Tibial nerve (tissue), 4 donors: ENCODE data around the gene ZNF467. TPM values are rescaled to one million over a fixed set of nuclear protein-coding genes. Genes with fewer than 3 reads are reported as not detected.

Experiments
- DNase-seq, 2 donors: peaks; one replicate each; pipeline ENCODE4 v3.0.0-alpha.2; 2019; ENCODE audit warnings: low spot score in 2 of 2
- H3K27ac ChIP-seq, 4 donors: fragments of 200-600 bp; sonication (generic) in 3 of 4; one replicate each; pipeline ENCODE4 v1.5.1; 2017 to 2019; ENCODE audit warnings: mild to moderate bottlenecking in 1 of 4
- H3K27me3 ChIP-seq, 2 donors: fragments of 200-600 bp; sonication (generic) in 1 of 2; one replicate each; pipeline versions ENCODE4 v1.5.1 to v1.6.0; 2017 to 2019
- H3K36me3 ChIP-seq, 3 donors: fragments of 200-600 bp; sonication (generic); one replicate each; pipeline ENCODE4 v1.5.1; 2018 to 2019
- H3K4me1 ChIP-seq, 4 donors: fragments of 200-600 bp; sonication (generic) in 3 of 4; one replicate each; pipeline ENCODE4 v1.5.1; 2017 to 2019
- H3K4me3 ChIP-seq, 4 donors: fragments of 200-600 bp; sonication (generic) in 3 of 4; one replicate each; pipeline ENCODE4 v1.5.1; 2017 to 2019; ENCODE audit warnings: mild to moderate bottlenecking in 1 of 4, moderate library complexity in 1 of 4
- H3K9me3 ChIP-seq, 4 donors: fragments of 200-600 bp; sonication (generic) in 3 of 4; one replicate each; pipeline ENCODE4 v1.5.1; 2017 to 2019
- EP300 ChIP-seq, 2 donors: sonication (generic); formaldehyde crosslinking; IDR thresholded peaks; one replicate each; pipeline ENCODE4 v1.6.1; 2017; ENCODE audit warnings: antibody characterized with exemption in 2 of 2, mild to moderate bottlenecking in 1 of 2
- POLR2A ChIP-seq, 2 donors: fragments of 450-650 bp; IDR thresholded peaks; one replicate each; pipeline ENCODE4 v1.6.1; 2017; ENCODE audit warnings: antibody characterized with exemption in 2 of 2, mild to moderate bottlenecking in 2 of 2, moderate library complexity in 2 of 2
- WGBS, 2 donors: methylation state at CpG; one replicate each; pipeline ENCODE4 v1.1.5; 2018; 5-methylcytosine and 5-hydroxymethylcytosine counted together
- total RNA-seq, 4 donors: library from RNA; depleted of rRNA; stranded (reverse); fragments of >200 nt; gene quantifications; one replicate each; pipeline ENCODE4 v1.1.0, GENCODE V29; 2016
- TF ChIP-seq, protein P1 (sequence below), 5 experiments: fragments of 200-600 bp in 3 of 5; fragments of 450-650 bp in 2 of 5; sonication (generic) in 3 of 5; IDR thresholded peaks; one replicate each; pipeline ENCODE4 v1.5.1; 2016 to 2019; ENCODE audit warnings: antibody characterized with exemption in 5 of 5, mild to moderate bottlenecking in 3 of 5, moderate library complexity in 2 of 5

Gene ZNF467
- total RNA-seq, 4 donors from 2014 or later, result 3.3 to 15.9 (median 5.5) TPM

DNA sequence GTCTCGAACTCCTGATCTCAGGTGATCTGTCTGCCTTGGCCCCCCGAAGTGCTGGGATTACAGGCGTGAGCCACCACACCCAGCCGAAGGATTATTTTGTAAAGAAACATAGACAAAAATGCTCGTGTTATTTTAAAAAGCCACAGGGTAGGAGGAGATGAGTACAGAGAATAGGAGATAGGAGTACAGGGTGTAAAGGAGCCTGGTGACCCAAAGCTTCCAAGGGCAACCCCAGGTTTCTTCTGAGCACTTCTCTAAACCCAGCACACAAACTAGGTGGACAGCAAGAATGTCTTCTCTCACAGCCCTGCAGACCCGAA is 54.7 kb downstream of the ZNF467 start:
- DNase-seq, result no peak
- Histone ChIP-seq H3K4me1 (peaks cover 0 to 59% (median 24%) of the 10 kb centered on the region in 4 donors), H3K4me3 (no peak overlapping the region), H3K9me3 (no peaks in the 10 kb centered on the region), H3K27me3 (no peaks in the 10 kb centered on the region), H3K27ac (peak overlapping the region in 2 of 4 donors; percentile 88), H3K36me3 (peaks cover 0 to 44% (median 0%) of the 10 kb centered on the region in 3 donors)
- TF ChIP-seq, protein P1, sequence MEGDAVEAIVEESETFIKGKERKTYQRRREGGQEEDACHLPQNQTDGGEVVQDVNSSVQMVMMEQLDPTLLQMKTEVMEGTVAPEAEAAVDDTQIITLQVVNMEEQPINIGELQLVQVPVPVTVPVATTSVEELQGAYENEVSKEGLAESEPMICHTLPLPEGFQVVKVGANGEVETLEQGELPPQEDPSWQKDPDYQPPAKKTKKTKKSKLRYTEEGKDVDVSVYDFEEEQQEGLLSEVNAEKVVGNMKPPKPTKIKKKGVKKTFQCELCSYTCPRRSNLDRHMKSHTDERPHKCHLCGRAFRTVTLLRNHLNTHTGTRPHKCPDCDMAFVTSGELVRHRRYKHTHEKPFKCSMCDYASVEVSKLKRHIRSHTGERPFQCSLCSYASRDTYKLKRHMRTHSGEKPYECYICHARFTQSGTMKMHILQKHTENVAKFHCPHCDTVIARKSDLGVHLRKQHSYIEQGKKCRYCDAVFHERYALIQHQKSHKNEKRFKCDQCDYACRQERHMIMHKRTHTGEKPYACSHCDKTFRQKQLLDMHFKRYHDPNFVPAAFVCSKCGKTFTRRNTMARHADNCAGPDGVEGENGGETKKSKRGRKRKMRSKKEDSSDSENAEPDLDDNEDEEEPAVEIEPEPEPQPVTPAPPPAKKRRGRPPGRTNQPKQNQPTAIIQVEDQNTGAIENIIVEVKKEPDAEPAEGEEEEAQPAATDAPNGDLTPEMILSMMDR (IDR thresholded peaks at IDR 0.05), result no peak
- TF ChIP-seq EP300 (IDR thresholded peaks at IDR 0.05), result no peak
- TF ChIP-seq POLR2A (IDR thresholded peaks at IDR 0.05), result no peak
- WGBS, 2 donors, result 91 to 93% methylated on average over 6 of the region's 6 CpGs

DNA sequence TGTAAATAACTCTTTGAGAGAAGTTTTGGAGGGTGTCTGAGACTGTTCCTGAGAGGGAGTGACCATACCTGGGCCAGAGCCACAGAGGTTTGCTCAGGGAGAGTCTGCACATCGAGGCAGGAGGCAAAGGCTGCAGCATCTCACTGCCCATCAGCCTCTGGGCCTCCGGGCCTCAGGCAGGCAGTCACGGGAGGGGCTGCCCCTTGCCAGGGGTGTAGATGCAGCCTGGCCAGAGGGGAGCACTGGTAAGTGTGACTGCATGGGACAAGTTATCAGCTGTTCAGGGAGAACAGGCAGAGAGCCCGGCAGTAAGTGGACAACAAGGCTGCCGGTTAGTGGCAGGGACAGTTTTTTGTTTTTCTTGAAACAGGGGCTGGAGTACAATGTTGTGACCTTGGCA is 55.9 kb downstream of the ZNF467 start:
- DNase-seq, result no peak
- Histone ChIP-seq H3K4me1 (peaks cover 0 to 61% (median 25%) of the 10 kb centered on the region in 4 donors), H3K4me3 (no peak overlapping the region), H3K9me3 (no peaks in the 10 kb centered on the region), H3K36me3 (peaks cover 0 to 32% (median 0%) of the 10 kb centered on the region in 3 donors), H3K27me3 (no peaks in the 10 kb centered on the region), H3K27ac (peak overlapping the region in 1 of 4 donors; percentile 17)
- TF ChIP-seq, protein P1 (IDR thresholded peaks at IDR 0.05), result no peak
- TF ChIP-seq EP300 (IDR thresholded peaks at IDR 0.05), result no peak
- TF ChIP-seq POLR2A (IDR thresholded peaks at IDR 0.05), result no peak
- 86% methylated on average over 4 to 5 of the region's 5 CpGs for WGBS, 2 donors

DNA sequence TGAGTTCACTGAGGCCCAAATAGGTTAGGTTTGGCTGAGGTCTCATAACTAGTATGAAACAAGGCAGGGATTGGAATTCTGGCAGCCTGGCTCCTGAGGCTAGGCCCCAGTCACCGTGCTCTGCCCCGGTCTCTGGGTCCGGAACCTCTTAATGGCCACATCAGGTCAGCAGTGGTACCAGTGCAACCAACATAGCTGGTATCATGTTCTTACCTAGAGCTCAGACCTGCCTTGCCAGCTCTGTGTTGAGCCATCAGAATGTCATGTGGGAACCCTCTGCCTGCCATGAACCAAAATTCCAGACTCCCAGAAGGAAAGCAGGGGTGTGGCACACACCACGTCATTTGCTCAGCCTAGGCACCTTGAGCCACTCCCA is 56.5 kb downstream of the ZNF467 start:
- H3K9me3 ChIP-seq, result peaks cover 0 to 2% (median 0%) of the 10 kb centered on the region in 4 donors
- DNase-seq, result no peak
- no peak overlapping the region for H3K4me3 ChIP-seq
- no peaks in the 10 kb centered on the region for H3K27me3 ChIP-seq
- TF ChIP-seq POLR2A (IDR thresholded peaks at IDR 0.05), result no peak
- no peak for TF ChIP-seq EP300 (IDR thresholded peaks at IDR 0.05)
- TF ChIP-seq, protein P1 (IDR thresholded peaks at IDR 0.05), result no peak
- 93 to 98% methylated on average over 4 of the region's 4 CpGs for WGBS, 2 donors
- H3K27ac ChIP-seq, result peak overlapping the region in 1 of 4 donors; percentile 91
- H3K4me1 ChIP-seq, result peaks cover 0 to 61% (median 25%) of the 10 kb centered on the region in 4 donors
- H3K36me3 ChIP-seq, result peaks cover 0 to 26% (median 0%) of the 10 kb centered on the region in 3 donors

DNA sequence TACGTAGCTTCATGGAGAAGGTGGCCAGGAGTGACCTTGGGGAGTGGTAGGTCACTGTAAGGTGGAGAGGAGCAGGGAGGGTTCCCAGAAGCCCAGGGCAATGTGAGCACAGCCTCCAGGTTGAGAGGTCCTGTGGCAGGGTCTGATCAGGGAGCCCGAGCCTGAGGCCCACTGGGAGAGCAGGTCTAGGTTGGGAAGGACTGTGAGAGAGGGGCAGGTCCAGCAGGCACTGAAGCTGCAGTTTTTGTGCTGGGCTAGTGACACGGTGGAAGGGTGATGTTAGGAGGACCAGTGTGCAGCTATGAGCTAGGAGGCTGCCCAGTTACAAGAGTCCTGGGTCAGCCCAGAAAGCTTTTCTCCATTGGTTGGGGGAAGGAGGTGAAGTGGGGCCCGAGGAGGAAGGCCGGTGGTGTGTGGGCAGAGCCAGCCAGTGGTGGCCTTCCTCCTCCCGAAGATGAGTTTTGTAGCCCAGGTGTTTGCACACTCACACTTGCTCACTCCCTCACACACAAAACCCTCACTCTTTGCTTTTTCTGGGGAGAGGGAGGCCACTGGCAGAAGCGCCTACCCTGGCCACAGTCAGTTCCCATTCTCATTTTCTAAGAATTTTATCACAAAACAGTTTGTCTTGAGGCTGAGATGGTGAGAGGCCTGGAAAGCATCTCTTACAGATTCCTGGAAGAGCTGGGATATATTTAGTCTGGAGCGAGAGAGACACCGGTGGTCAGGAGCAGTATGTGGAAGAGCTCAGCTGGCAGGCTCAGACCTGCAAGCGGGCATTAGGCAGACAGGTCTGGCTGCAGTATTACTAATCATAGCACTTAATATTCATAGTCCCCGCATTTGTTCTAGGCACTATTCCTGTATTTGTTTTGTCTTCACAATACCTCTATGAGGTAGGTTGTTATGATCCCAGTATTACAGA is 57.1 kb downstream of the ZNF467 start:
- no peak overlapping the region for H3K4me3 ChIP-seq
- 61 to 65% methylated on average over 11 of the region's 11 CpGs for WGBS, 2 donors
- TF ChIP-seq POLR2A (IDR thresholded peaks at IDR 0.05), result no peak
- TF ChIP-seq, protein P1 (IDR thresholded peaks at IDR 0.05), result no peak
- no peak for TF ChIP-seq EP300 (IDR thresholded peaks at IDR 0.05)

DNA sequence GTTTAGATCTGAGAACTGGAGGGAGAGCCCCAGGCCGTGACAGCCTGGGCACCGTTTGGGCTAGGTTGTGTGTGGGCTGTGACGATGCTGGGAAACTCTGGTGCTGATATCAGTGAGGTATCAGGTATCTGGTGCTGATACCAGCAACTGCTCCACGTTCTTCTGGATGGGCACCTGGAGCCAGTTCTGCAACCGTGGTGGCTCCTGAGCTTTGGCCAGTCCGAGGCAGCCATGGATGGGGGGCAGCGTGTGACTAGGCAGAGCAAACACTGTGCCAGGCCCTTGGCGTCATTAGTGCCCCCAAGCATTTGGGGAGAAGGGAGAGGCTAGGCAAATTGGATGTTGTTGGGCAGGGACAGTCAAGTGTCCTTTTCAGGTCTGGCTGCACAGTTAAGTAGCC is 57.9 kb downstream of the ZNF467 start:
- peaks cover 0 to 49% (median 19%) of the 10 kb centered on the region in 4 donors for H3K4me1 ChIP-seq
- peaks cover 0 to 15% (median 4%) of the 10 kb centered on the region in 4 donors for H3K9me3 ChIP-seq
- peak overlapping the region; percentile 58 to 72 (median 62) for H3K4me3 ChIP-seq
- H3K27ac ChIP-seq, result peak overlapping the region; percentile 47 to 91 (median 82)
- no peaks in the 10 kb centered on the region for H3K27me3 ChIP-seq
- no peak for TF ChIP-seq POLR2A (IDR thresholded peaks at IDR 0.05)
- TF ChIP-seq EP300 (IDR thresholded peaks at IDR 0.05), result no peak
- TF ChIP-seq, protein P1 (IDR thresholded peaks at IDR 0.05), result no peak
- WGBS, 2 donors, result 39 to 41% methylated on average over 8 of the region's 8 CpGs
- no peak for DNase-seq
- H3K36me3 ChIP-seq, result peaks cover 0 to 12% (median 0%) of the 10 kb centered on the region in 3 donors

More for the DNA sequence above, 57.1 kb downstream of the ZNF467 start:
- no peak for DNase-seq
- Histone ChIP-seq H3K36me3 (peaks cover 0 to 20% (median 0%) of the 10 kb centered on the region in 3 donors), H3K9me3 (peaks cover 0 to 7% (median under 1%) of the 10 kb centered on the region in 4 donors), H3K27ac (peak overlapping the region in 3 of 4 donors; percentile 47 to 91 (median 86)), H3K4me1 (peaks cover 0 to 57% (median 23%) of the 10 kb centered on the region in 4 donors), H3K27me3 (no peaks in the 10 kb centered on the region)
